T-helper 2 cell (primary cell): ENCODE measurements around the gene CAMK2G.
A peak's percentile ranks its signal among the peaks of the same experiment; 100 is the strongest.

ENCODE experiments used
- DNase-seq, 5 experiments: peaks; one replicate each; pipeline versions ENCODE4 v3.0.0 to v3.0.0-alpha.2; 2012 to 2022

CAMK2G gene

DNA sequence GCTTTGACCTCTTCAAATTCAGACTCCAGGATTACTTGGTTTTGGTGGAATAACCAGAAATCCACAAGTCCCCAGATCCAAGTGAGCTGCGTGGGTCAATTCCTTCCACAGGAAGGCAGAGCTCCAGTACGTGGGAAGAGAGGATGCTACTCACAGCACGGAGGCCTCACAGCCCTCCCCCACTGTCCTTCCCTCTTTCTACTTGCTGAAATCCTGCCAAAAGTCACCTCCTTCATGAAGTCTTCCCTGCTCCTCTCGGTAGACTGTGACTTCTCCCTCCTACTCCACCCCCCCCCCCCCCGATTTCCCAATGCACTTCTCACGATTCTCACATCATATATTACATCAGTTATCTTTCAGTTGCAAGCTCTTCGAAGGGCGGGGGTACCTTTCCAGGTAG, 12.3 kb downstream of the CAMK2G start:
- DNase-seq, result no peak

DNA sequence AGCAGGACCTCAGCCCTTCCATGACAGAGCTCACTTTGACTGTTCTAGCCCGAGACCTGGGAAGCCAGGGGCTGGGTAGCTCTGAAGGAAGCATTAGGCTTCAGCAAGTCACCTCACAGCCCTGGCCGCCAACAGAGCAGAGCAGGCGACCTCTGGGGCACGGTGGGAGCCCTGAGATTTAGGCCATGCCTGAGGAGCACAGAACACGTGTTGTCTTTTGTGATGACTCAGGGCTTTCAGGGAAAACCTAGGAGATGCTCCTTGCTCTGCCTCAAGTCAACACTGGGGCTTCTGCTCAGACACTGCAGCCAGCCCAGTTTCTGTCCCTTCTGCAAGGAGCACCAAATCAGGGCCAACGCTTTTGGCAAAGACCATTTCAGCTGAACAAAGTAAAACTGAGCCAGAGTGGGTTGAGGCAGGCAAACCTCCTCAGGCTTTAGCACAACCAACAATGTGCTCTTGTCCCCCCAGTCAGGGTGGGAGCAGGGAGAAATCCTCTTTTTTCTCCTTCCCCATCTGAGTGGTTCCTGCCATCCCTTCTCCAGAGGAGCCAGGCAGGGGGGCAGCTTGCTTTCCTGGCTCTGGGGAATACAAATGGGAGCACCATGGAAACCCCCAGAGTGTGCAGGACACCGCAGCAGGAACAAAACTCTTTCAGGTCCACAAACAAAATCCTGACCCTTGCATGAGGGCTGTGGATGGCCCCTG, 14.4 kb downstream of the CAMK2G start:
- DNase-seq, result no peak

DNA sequence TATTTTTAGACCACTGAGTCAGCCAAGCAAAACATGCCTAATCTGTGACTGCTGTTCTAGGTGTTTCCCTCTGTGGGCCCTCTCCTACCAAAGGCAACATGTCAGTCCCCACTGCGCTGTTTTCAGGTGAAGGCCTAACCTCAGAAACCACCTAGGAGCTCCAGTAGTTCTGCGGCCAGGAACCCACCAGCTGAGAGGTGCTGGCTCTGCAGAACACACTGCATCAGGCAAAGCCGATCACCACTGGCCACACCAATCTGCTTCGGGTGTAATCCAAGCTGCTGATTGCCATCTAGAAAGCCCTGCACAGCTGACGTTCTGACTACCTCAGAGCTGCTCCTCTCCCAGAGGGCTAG, 14.9 kb downstream of the CAMK2G start:
- DNase-seq, result peak in 2 of 5 experiments; percentile 59 to 91

DNA sequence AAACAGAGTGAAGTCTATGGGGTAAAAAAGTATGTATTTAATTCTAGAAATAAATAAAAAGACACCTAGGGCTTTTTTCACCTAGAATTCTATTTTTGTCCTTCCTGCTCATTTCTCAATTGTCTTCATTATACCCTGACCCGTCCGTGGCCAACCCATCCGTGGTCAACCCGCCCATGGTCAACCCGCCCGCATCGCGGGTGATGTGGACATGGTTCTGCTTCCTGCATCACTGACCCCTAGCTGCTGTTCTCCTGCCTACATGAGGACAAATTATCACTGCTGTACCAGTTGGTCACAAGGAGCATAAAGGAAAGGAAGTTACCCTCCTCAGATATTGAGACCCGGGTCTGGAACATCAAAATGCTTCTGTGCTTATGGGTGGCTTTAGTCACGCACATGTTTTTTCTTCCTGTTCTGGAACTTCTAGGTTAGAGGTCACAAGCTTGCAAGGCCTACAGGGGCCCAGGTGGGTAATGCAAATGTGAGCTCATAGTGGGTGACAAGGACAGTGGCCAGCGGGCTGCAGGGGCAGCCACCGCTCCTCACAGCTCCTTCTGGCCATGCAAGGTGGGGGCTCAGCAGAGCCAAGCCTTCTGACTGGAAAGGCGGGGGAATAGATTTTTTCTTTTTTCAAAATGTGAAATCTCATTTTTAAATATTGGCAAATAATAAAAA, 15.5 kb downstream of the CAMK2G start:
- no peak for DNase-seq

DNA sequence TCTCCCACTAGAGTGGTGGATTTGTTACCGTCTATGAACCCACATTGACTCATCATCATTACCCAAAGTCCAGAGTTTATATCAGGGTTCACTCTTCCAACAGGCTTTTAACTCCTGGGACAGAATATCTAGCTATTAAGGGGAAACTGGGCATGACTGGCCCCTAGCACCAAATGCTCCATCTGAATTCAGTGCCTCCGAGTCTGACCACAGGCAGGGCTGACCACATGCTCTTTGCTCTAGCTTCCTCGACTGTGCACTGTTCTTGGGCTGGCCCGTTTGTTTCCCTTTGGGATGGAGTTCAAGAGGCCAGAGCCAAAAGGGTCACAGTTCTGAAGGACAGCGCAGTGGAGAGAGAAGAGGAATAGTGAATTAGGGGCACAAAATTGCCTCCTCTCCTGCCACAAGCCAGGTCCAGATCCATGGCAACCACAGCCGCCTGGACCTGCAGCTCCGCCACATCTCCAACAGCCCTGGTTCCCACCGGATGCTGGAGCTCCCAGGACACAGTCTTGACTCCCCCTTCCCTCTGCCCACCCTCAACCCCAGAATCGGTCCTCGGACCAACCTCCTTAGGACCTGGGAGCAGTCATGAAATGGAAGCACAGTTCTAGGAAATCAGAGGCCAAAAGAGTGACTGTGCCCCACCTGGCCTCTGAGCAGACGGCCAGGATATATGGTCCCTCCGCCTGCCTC, 16.2 kb downstream of the CAMK2G start:
- no peak for DNase-seq

DNA sequence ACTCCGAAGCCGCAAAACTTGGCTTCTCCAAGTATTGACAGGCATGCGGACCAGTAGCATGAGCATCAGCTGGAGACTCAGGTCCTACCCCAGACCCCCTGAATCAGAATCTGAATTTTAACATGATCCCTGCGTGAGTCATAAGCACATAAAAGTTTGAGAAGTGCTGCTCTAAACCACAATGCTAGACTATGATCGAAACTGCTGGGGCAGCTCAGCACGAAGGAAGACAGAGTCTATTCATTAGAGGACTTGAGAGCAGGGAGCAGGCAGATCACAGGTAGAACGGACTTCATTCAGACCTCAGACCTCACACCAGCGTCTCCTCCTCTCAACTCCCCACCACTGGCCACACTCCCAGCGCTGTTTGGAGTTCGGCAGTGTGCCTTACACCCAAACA, 16.9 kb downstream of the CAMK2G start:
- DNase-seq, result peak in 1 of 5 experiments; percentile 30

DNA sequence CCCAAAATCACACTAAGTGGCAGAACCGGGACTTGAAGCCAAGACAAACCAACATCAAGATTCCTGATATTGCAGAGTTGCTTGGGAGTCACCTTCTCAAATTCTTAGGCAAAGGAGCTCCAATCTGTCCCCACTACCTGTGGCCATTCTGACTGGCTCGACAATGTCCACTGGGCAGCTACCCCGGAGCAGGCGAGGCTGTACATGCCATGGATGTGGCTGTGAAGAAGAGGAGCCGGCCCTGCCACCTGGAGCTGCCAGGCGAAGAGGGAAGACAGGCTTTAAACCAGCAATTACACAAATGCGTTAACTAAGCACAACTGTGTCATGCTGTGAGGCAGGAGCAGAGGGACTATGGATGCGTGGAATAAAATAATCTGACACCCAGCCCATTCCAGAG, 18.1 kb downstream of the CAMK2G start:
- DNase-seq, result no peak

DNA sequence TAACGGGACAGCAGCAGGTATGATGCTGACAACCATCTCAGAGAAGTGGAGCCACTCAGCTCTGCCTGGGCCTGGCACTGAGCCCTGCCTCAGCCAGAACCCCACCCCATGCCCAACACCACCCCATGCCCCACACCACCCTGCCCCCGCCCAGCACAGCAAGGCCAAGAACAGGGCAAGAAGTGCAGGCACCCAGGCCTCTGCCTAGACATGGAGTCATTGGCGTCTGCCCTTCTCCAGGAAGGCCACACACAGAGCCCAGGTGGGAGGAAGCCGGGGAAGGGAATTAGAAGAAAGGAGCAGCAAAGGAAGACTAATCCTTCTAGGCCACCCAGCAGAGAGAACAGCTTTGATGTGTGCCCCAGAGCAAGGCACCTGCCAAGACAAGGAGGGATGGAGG, 18.9 kb downstream of the CAMK2G start:
- no peak for DNase-seq

DNA sequence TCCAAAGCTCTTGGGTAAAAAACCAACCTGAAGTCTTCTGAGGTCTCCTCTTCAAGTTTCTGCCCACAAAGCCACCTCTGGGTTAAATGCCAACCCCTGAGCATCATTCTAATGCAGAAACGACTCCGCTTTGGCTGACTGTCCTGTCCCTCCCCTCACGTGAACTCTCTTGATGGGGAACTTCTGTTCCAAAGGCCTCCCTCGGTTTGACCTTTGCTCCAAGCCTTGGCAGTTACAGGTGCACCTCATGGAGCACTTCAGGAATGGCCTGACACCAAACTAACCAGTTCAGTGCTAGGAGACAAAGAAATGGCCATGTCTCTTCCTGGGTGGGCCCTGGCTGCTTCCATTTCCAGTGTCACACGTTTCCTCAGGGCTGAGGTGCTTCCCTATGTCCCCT, 20.0 kb downstream of the CAMK2G start:
- no peak for DNase-seq

DNA sequence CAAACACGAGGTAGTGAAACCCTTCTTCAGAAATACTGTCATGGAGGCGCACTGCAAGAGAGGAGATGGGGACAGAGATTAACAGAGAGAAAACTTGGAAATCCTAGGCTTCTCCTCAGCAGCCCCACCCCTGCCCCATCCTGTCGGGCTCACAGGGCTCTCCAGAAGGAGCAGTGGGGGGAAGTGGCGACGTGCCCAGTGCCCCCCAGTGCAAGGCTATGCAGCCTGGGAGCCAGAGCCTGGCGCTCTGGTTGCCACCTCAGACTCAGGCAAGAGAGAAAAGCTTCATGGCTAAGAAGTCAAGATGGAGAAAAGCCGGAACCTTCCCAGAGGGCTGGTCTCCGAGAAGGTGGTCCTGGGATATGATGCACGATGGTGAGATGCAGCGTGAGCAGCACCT, 21.2 kb downstream of the CAMK2G start:
- no peak for DNase-seq

DNA sequence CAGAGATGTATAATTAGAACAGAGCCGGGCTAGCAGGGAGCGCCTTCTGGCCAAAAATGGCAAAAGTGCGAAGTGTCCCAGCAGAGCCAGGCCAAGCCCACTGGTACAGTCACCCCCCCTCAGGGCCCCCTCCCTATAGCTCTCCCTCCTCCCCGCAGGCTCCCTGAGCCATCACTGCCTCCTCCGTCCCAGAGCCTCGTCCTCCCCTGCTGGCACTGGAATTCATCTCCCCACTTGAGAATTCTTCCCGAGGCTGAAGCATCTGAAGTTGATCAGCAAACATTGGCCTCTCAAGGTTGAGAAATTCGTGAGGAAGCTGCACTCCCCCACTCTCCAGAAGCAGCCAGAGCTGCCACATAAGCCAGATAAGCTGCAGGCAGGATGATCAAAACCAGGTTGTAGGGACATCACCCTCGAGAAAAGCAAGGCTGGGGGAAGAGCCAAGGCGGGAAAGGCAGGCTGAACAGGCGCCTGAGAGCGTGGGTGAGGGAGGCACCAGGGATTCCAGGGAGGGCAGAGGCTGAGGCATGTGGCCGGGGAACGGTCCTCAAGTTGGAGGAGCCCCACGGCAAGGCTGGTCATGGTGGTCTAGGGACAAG, 23.4 kb downstream of the CAMK2G start:
- DNase-seq, result no peak

DNA sequence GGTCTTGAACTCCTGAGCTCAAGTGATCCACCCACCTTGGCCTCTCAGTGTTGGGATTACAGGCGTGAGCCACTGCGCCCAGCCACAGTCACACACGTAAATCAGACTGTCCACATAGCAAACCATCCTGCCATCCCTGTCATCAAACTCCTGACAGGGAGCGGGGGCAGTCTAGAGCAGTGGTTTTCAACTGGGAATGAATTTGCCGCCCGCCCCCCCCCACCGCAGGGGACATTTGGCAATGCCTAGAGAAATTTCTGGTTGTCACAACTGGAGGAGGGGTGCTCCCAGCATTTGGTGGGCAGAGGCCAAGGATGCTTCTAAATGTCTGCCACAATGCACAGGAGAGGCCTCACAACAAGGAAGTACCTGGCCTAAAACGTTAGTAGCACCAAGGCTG, 24.1 kb downstream of the CAMK2G start:
- DNase-seq, result no peak

DNA sequence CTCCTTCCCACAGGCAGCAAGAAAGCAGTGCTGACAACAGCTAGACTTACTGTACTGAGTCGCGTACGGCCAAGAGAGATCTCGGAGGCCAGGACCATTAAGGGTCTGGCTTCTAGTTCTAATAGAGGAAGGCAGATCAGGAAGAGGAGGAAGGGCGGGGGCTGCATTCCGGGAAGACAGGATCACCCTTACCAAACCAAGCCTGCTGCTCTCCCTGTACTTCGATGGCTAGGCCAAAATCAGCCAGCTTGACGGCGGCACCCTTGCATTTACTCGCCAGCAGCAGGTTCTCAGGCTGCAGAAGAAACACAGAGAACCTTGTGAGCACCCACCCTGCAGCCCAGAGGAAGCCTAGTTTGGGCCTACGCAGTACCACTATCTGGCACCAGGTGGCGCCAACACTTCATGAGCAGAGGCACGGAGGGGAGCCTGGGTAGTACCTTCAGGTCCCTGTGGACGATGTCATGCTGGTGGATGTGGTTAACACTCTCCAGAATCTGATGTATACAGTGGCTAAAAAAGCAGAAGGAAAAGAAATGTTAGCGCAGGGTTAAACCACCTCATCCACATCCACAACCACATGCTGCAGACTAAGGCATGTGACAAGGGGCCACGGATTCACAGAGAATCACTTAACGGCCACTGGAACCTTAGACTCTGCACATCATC, 25.4 kb downstream of the CAMK2G start:
- peak; percentile 80 to 96 (median 87) for DNase-seq

DNA sequence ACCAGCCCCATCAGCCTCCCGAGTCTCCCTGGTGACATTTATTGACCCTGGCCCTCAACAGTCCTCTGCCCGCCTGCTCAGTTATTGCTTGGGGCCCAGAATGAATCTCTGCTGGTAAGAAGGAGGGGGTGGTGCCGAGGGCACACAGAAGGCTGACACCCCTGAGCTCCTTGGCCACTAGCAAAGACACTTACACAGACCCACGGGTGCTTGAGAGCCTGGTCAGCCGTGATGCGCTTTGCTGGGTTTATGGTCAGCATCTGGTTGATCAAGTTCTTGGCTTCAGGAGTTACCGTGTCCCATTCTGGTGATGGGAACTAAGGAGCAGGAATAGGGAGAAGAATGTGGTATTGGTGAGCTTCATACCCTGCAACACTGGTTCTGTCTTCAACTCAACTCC, 27.3 kb downstream of the CAMK2G start:
- no peak for DNase-seq

DNA sequence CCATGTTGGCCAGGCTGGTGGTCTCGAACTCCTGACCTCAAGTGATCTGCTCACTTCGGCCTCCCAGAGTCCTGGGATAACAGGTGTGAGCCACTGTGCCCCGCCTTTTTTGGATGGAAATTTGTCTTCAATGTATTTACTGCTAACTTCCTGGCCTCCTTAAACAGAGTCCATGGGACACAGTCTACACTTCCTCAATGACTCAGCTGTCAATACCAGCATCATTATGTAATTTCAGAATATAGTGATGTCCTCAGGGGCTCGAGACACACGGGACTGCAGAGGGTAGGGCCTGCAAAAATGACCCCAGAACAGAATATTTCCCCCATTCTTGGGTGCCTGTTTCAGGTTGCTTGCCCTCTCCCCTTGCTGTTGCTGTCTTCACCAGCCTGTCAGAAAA, 31.1 kb downstream of the CAMK2G start:
- DNase-seq, result no peak

DNA sequence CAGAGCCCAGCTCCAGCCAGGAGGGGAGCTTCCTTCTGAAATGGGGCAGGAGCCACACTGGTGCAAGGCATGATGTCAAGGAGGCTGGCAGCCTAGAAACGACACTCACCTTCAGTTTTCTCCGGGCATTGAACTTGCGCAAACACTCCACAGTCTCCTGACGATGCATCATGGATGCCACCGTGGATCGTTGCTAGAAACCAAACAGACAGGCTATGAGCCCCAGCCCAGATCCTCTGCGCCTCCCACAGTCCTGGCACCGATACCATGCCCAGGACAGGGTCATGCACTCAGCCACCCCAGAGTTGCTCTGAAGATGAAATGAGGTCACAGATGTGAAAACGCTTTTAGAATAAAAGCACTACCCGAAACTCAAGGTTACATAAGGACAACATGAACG, 32.0 kb downstream of the CAMK2G start:
- DNase-seq, result no peak

DNA sequence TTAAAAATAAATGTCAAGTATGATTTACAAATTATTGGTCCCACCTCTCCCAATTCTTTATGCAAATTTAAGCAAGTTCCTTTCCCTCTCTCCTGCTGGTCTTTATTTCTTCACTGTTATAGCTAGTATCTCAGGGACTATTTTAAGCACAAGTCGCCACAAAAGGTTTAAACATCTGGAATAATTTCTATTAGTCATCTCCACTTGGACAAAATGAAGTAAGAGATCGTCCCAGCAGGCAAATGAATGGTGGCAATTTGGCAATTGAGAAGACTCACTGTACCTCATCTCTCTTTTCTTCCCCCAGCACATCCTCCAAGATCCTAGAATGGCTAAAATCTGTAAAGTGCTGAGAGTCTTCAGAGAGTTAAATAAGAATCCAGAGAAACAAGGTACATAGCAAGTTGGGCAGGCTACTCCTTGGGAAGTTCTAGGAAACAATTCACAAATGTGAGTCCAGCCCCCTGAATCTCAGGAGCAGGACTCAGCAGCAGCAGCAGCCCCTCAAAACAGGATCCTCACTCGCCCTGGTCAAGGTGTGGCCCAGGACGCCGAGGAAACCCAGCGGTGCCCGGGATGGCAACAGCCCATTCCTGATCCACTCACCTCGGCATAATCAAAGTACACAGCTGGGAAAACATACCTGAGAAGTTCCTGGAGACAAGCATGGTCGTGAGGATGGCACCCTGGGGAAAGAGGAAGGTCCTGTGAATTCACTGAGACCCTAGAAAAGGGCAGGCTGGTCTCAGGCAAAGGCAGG, 32.6 kb downstream of the CAMK2G start:
- DNase-seq, result no peak

DNA sequence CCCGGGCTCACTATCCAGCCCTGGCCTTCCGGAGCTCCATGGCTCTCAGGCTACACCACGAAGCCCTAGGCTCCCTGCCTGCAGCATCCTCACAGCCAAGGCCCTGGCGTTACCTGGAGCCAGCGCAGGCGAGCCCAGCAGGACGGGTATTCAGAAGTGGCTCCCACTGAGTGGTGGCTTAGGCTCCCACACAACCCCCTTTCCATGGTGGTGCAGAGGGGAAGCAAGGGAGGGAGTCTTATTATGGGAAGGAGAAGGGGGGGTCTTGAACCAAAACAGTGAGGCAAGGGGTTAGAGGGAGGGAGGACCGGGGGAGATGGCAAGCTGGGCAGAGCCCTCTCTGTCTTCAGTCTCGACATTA, 33.3 kb downstream of the CAMK2G start:
- DNase-seq, result no peak

DNA sequence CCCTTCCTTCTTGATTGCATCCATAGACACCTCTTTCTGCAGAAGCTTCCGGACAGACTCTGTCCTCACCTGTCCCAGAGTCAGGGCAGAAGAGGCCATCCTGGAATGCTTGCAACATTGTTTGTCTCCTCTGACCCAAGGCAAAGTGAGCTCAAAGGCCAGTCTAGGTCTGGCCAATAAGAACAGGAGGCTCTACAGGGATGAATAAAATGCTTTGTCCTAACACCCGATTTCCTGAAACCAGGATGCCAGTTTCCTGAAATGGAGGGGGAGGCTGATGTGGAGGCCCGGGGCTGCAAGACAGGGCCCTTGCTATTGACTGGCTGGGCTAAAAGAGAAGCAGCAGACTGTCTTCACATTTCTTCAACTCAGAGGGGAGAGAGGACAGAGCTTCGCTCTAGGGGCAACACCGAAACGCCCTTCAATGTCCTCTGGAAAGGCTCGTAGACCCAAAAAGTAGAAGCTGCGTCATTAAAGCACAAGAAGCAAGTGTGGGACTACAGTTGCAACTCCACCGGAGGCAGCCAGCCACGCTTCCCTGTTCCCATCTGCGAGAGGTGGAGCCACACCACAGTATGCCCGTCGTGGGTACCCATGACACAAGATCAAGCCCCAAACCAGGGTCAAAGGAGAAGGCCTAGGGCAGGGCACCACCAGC, 33.8 kb downstream of the CAMK2G start:
- no peak for DNase-seq

DNA sequence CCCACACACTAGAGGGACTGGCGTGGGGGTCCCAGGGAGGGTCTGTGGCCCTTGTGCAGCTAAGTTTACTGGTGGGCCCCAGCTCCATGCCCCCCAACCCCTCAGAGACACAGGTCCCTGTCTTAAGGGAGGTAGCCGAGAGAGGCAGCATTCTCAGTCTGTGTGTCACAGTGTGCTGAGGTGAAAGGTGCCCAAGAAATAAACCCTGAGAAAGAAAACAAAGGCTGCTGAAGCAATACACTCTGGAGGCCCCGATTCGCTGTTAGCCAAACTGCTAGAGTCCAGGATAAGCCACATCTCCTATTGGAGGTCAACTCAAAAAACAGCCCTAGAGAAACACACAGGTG, 34.3 kb downstream of the CAMK2G start:
- DNase-seq, result no peak

DNA sequence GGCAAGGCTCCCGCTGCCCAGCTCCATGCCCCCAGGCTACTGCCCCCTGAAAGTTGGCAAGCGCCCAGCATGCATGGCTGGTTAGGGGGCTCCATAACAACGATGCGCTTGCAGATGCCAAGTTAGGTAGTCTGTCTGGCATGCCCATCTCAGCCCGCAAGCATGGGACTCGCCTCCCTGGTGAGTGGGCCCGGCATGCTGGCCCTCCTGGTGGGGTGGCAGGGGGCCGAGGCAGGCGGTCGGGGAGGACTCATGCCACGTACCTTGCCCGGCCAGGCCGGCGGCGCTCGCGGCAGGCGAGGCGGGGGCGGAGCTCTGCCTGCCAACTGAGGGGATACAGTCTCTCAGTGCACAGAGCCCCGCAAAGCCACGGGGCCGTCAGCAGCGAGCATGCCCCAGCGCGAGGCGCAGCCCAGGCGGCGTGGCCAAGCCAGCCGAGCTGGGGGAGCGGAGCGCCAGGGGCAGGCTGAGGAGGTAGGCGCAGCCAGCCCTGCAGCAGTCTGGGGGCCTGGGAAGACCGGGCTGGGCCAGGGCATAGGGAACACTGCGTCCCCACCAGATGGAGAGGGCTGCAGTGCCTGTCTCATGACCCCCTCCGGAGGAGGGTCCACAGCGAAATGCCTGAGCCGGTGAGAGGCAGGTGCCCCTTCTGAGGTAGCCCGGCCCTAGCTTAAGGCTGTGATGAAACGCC, 34.9 kb downstream of the CAMK2G start:
- no peak for DNase-seq
